Measurements from ENCODE around the gene RRM1.
"Not testable (repeated sequence)": the region's sequence is repeated elsewhere in the genome, so short reads cannot be mapped to it uniquely, and the experiment has no call there.

Gene RRM1

DNA sequence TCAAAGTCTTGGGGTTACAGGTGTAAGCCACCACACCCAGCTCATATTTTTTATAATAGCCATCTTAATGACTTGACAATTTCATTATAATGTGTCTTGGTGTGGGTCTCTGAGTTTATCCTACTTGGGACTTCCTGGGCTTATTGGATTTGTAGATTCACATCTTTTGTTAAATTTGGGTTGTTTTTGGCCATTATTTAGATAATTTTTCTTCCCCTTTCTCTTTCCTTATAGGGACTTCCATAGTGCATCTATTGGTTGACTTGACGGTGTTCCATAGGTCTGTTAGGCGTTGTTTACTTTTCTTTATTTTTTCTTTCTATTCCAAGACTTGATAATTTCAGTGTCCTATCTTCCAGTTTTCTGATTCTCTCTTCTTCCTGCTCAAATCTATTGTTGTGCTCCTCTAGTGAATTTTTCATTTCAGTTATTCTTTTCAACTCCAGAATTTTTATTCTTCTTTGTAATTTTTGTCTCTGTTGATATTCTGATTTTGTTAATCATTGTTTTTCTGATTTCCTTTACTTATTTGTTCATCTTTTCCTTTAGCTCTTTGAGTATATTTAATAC is 45.6 kb downstream of the RRM1 start:
- DNase-seq: no peak

DNA sequence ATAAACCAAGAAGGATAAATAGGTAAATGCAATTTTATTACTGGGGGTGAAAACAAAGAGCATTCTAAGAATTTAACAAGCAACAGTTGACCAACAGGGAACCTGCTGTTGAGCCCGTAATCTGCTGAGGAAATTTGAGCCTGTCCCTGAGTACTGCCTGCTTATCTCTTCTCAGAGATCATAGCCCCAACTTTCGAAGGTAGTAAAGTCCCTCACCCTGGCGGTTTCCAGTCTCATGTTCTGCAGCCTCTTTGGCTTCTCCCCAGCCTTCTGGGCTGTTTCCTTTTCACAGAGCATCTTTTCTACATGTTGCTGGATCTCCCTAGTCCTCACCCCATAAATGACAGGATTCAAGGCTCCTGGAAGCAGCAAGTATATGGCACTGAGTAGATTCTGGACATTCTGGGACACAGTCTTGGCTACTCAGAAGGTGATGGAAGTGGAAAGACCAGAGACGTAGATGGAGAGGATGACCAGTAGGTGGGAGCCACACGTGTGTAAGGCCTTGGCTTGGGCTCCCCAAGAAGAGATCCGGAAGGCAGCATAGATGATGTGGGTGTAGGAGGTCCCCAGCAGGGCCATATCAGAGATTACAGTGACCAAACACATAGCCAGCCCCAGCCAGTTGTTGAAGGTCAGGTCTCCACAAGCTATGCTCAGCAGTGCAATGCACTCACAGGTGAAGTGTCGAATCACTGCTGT is 51.6 kb downstream of the RRM1 start:
- no peak for DNase-seq

DNA sequence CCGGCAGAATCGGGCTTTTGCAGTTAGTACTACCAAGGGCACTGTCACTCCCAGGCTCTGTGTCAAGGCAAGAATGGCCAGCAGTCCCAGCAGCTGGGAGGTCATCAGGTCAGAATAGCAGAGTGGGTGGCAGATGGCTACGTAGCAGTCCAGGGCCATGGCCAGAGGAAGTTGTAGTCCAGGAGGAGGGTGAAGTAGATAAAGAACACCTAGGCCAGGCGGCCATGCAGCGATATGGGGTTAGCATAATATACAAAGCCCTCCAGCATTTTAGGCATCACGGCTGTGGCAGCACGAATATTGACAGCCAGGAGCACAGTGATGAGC is 52.1 kb downstream of the RRM1 start:
- DNase-seq: no peak

DNA sequence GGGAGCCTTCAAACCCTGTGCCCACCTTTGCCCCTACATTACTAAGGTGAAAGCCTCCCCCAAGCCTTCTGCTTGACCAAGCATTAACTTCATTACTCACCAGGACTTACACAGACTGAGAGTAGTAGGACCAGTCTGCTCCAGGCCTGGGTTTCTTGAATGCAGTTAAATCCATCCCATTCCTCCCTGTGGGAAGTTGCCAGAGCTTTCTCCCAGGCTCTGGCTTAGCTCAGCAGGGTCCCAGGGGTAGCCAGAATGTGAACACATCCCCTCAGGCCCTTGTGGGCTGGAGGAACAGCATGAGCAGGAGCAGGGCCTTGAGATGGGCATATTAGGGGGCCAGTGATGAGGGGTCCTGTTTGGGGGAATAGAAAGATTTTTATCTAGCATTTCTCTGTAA is 59.9 kb downstream of the RRM1 start:
- DNase-seq: no peak

DNA sequence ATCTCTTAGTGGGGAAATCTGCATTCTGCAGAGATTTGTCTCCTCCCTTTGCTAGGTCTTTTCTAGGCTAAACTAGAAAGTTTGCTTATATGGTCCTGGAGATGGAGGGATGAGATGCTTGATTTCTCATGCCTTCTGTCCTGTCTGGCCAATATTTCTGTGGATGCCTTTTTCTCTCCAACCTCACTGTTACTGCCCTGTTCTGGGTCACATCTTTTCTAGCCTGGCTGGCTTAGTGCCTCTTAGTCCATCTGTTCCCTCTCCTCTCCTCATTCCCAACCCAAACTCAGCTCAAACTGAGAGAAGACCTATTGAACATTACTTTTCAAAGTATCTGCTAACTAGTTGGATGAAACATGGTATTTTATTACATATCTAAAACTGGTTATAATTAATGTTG is 62.0 kb downstream of the RRM1 start:
- no peak for DNase-seq

DNA sequence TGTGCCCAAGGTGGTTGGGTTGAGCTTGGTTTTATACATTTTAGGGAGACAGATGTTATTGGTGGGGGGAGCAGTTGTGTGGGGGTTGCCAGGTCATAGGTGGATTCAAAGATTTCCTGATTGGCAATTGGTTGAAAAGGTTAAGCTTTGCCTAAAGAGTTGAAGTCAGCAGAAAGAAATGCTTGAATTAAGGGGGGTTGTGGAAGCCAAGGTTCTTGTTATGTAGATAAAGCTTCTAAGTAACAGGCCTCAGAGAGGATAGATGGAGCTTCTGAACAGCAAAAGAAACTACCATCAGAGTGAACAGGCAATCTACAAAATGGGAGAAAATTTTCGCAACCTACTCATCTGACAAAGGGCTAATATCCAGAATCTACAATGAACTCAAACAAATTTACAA is 64.2 kb downstream of the RRM1 start:
- DNase-seq: not testable (repeated sequence)

DNA sequence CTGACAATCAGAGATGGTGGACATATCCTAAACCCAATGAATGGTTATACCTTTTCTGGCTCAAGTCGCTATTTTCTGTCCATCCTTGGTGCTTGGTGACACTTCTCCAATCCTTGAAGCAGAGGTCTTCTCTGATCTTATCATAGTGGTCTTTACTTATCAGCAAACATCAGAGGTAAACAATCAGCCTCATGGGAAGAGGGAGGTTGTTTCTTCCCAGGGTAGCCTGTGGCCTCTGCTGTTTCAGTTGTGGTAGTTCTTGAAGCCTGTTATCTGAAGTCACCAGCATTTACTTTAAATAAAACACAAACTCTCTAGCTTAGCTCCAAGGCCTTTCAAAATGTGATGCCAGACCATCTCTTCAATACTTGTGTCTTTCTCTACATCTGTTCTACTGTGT is 66.7 kb downstream of the RRM1 start:
- no peak for DNase-seq

DNA sequence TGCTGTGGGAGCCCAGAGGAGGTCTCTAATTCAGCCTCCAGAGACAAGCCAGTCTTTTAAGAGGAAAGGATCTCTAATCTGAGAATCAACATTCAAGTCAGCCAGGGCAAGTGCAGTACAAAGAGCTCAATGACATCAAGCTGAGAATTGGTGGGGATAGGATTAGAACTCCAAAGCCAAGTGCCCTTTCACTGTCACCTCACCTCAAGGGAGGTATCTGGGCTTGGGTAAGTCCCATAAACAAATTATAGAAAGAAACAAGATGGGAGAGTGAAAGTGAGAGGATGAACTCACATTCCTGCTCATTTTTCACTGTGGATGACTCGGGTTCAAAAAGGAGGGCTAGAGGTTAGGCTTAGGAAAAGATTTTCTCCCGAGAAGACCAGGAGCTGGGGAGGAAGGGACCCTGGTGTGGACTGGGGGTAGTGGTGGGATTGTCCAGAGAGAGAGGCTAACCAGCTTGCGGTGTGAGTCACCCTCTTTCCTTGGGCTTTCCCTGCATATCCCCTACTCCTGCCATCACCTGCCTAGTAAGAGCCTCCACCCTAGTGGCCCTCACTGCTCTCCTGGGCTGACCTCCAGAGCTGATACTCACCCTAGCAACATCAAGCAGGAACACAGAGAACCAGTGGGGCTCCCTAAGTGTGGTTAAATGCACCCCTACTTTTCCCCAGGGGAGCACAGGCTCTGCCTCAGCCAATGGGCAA is 70.4 kb downstream of the RRM1 start:
- DNase-seq: no peak

DNA sequence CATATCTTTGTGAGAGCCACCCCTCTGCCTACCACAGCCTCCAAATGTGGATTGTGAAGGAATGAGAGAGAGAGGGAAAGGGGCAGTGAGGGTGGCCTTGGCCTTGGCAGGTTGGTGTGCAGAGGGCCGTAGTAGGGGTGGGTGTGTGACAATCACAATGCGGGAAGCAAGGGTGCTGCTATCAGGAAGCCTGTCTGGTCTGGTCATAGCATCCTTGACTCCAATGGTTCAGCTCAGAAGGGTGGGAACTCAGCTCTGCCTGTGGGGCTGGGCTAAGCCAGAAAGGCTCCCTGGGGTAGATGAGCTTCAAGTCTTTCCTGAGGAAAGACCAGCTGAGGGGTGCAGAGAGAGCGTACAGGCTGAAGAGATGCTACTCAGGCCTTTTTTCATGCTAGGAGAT is 72.7 kb downstream of the RRM1 start:
- no peak for DNase-seq

DNA sequence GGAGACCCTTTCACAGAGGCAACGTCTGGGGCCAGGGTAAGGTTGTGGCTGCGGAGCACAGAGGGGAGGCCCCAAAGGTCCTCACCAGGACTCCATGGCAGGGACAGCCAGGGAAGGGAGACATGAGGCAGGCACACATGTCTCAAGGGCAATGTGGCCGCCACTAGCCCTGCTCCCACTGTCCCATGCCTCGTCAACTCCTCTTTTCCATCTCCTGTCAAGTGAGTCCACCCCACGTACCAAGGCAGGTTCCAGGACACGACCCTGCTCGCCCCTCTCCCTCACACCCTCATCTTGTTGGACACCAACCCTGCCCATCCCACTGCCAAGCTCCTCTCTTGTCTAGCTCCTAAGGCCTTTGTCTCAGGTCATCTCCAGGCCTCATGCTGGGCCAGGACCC is 73.2 kb downstream of the RRM1 start:
- DNase-seq: no peak

DNA sequence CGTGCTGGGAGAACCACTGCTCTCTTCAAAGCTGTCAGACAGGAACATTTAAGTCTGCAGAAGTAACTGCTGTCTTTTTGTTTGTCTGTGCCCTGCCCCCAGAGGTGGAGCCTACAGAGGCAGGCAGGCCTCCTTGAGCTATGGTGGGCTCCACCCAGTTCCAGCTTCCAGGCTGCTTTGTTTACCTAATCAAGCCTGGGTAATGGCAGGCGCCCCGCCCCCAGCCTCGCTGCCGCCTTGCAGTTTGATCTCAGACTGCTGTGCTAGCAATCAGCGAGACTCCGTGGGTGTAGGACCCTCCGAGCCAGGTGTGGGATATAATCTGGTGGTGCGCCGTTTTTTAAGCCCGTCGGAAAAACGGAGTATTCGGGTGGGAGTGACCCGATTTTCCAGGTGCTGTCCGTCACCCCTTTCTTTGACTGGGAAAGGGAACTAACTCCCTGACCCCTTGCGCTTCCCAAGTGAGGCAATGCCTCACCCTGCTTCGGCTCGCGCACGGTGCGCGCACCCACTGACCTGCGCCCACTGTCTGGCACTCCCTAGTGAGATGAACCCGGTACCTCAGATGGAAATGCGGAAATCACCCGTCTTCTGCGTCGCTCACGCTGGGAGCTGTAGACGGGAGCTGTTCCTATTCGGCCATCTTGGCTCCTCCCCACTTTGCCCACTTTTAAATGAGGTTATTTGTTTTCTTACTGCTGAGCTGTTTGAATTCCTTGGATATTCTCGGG is 81.2 kb downstream of the RRM1 start:
- DNase-seq: peak in 1 of 3 experiments; percentile 19

DNA sequence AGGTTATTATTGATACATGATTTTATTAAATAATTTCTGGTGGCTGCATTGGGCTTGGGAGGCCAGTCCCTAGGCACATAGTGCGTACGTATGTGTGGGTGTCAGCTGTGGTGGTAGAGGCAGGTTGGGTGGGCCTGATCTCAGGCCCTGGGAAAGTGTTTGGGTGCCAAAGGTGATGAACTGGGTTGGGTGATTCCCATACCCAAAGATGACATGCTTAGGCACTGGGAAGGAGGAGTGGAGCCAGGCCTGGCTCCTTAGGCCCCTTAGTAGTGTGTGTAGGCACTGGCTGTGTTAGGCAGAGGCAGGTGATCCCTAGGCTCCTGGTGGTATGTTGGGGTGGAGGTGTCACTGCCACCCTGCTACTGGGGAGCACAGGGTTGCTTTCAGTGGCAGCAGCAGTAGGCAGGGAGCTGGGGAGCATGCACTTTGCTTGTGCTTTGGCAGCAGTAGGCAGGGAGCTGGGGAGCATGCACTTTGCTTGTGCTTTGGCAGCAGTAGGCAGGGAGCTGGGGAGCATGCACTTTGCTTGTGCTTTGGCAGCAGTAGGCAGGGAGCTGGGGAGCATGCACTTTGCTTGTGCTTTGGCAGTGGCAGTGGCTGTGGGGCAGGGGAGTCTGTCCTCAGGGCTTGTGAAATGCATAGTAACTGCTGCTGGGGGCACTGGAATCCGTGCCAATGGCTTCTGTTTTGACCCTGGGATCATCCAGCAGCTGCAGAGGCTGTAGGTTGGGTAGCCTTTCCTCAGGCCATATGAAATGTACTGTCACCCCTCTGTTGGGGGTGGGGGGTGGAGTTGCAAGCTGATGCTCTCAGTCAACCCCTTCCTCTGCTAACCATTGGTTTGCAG is 84.4 kb downstream of the RRM1 start:
- no peak for DNase-seq

DNA sequence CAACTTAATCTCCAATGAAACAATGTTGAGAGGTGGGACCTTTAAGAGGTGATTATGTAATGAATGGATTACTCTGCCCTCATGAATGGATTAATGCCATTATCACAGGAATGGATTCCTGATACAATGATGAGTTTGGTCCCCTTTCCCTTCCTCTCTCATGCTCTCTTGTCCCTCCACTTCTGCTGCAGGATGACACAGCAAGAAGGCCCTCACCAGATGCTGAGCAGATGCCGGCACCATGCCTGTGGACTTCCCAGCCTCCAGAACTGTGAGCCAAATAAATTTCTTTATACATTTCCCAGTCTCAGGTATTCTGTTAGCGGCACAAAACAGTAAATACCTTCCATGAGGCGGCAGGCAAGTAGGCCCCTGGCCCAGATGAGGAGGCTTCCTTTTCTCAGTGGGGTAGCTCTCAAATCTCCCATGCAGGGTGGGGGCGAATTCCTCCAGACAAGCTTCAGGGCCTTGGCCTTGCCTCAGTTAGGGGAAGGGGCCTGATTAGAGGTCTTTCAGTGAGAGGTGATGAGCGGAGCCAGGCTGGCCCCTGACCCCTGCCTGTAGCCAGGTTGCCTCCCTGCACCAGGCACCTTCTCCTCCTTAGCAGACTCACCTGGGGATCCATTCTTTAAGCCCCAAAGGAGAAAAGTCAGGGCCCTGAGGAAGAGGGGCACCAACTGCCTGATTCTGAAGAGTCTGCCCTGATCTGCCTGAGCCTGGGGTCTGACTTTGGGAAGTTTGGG is 86.0 kb downstream of the RRM1 start:
- no peak for DNase-seq

DNA sequence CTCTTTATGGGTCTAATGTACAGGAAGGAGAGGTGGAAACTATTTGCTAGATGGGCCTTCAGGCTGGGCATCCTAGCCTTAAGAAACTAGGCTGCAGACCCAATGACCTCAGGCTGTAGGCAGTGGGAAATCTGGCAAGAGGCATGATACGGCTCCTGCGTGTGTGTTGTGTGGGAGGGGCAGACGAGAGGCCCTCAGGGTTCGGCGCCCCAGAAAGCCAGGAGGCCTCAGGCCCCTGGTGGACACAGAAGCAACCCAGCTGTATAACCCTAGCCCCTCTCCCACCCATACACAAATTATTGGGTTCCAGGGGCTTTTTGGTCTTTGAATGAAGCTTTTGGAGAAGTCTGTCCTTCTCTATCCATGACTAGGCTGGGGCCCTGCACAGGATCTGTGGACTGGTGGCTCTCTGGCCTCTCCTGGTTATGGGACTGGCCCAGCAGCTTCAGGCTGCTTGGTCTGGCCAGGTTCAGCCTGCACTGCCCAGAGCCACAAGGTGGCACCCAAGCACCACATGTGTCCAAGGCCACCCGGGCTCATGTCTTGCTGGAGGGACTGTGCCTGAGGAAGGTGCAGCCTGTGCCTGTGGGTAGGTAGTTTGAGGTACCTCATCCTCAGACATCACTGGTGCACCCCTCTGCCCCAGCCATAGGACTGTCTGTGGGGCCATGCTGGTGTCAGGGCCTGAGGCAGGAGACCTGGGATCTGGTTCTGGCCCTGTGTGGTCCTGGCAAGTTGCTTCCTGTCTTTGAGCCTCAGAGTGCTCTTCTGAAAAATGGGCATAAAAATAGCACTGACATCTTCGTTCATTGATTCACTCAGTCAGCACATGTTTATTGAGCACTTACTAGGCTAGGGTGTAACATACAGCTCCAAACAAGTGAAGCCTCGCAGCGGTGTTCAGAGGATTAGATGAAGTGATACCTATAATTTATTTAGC is 87.5 kb downstream of the RRM1 start:
- DNase-seq: peak; percentile 8 to 44 (median 9)

DNA sequence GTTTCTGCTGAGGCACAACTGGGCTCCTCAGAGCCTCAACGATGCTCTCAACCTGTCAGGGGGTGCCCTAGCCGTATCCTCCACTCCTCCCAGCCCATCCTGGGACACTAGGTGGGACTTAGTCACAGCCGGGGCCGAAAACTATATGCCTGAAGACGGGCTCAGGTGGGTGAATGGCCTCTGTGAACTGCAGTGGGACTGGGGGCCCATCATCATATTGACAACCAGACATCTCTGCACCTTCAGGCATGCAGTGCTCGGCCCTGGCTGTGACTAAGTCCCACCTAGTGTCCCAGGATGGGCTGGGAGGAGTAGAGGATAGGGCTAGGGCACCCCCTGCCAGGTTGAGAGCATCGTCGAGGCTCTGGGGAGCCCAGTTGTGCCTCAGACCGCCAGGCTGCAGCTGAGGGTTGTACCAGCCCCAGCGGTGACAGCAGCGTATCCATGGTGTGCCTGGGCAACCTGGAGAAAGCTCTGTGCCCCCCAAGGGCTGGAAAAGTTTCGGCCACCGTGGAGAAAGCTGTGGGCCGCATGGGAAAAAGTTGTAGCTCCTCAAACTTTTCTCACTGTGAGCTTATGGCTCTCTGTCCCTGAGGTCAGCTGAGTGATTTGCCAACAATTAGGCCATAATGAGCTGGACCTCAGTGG is 88.9 kb downstream of the RRM1 start:
- DNase-seq: no peak

DNA sequence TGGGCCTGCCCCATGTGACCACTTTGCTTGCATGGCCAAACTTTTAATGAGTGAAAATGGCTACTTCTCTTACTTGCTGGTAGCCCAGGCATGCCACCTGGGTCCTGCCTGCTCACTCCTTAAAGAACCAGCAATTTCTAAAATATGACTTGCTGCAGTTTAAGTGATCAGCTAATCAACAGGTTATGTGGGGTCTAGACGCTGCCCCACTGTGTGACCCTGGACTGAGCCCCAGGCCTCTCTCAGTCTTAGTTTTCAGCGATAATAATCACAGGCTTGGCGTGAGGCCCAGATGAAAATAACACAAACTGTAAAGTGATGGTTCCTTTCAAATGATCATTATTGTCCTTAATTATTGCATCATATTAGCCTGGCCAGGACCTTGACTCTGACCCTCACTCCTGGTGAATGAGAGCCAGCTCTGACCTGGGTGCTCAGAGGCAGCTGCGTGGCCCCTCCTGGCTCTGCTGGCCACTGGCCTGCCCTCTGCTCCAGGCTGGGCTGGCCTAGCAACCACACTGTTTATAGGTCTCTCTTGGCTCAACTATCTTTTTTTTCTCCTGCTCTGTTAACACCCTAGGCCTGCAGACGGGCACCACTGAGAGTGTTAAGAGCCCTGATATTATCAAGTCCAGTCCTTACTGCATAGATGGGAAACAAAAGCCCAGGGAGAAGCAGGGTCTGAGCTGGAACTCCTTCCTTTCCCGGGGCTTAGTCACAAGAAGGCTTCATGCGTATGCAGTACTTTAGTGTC is 89.7 kb downstream of the RRM1 start:
- DNase-seq: no peak

DNA sequence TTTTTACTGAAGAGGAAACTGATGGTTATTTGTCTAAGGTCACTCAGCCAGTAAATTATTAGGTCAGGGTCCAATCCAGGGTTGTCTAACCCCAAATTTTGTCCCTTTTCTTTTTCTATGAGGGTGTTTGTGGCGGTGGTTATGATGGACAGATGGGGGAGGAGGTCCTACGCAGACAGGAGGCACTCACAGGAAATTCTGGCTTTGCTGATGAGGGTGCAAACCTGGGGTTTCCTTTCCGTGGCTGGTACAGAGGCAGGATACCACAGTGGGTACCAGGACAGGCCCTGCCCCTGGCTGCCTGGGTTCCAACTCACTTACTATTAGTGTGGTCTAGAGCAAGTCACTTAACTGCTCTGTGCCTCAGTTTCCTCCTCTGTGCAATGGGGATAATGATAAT is 91.0 kb downstream of the RRM1 start:
- no peak for DNase-seq

DNA sequence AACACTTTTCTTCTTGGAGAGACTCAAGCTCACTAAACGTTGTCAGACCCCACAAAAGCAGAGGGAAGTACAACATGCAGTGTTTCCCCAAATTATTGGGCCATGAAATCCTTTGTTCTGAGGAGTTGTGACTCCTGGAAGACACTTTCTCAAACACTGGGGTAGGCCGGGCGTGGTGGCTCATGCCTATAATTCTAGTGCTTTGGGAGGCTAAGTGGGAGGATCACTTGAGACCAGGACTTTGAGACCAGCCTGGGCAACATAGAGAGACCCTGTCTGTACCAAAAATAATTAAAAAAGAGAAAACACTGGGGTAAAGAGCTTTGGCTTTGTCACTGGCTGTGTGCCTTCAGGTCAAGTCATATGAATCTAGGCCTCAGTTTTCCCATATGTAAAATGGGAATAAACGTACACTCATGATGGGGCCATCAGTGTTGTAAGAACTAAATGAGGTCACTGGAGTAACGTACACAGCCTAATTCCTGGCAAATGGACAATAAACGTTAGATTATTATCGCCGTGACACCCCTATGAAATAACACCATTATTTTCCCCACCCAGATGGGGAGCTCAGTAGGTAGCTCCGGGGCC is 92.0 kb downstream of the RRM1 start:
- DNase-seq: no peak
